ENCODE measurements around the gene YBX1.

The YBX1 gene

GRCh38 chr1:42732126-42732680 lies 50.0 kb downstream of the YBX1 start:
- TF ChIP-seq CTCF (IDR thresholded peaks at IDR 0.05; ENCODE audit: control extremely low read depth, extremely low read depth, low read depth, missing control alignments): no peak
- DNase-seq (ENCODE audit: extremely low spot score): no peak
- ChIA-PET POLR2A (interaction anchor here (0.5 kb wide), 1 partner anchor 96 kb away, joined by 3 read pairs; no protein-coding TSS in a partner anchor), CTCF (no interaction called here)

- CTCF ChIA-PET: interaction anchor here (1.0 to 2.1 kb wide), 3 partner anchors 19 to 560 kb away, joined by 3 to 5 read pairs (median 5); no protein-coding TSS in a partner anchor
- POLR2A ChIA-PET: interaction anchor here (0.6 kb wide), 1 partner anchor 126 kb away, joined by 3 read pairs; no protein-coding TSS in a partner anchor
- DNase-seq (ENCODE audit: extremely low spot score): no peak
- TF ChIP-seq CTCF (IDR thresholded peaks at IDR 0.05; ENCODE audit: control extremely low read depth, extremely low read depth, low read depth, missing control alignments): no peak
Observed at GRCh38 chr1:42733415-42734200, 51.4 kb downstream of the YBX1 start.

- no peak for TF ChIP-seq CTCF (IDR thresholded peaks at IDR 0.05; ENCODE audit: control extremely low read depth, extremely low read depth, low read depth, missing control alignments)
- ChIA-PET POLR2A (interaction anchor here (0.6 kb wide), 1 partner anchor 127 kb away, joined by 3 read pairs; no protein-coding TSS in a partner anchor), CTCF (interaction anchor here (1.0 to 2.4 kb wide), 4 partner anchors 12 to 561 kb away, joined by 3 to 6 read pairs (median 5); no protein-coding TSS in a partner anchor)
- no peak for DNase-seq (ENCODE audit: extremely low spot score)
Observed at GRCh38 chr1:42734201-42735035, 52.2 kb downstream of the YBX1 start.

- no peak for TF ChIP-seq CTCF (IDR thresholded peaks at IDR 0.05; ENCODE audit: control extremely low read depth, extremely low read depth, low read depth, missing control alignments)
- DNase-seq (ENCODE audit: extremely low spot score): no peak
- ChIA-PET CTCF (interaction anchor here (2.4 kb wide), 1 partner anchor 12 kb away, joined by 6 read pairs; no protein-coding TSS in a partner anchor), POLR2A (no interaction called here)
Observed at GRCh38 chr1:42735056-42735455, 52.8 kb downstream of the YBX1 start.

- POLR2A ChIA-PET: no interaction called here
- CTCF ChIA-PET: interaction anchor here (0.9 to 2.4 kb wide), 2 partner anchors 11 to 22 kb away, joined by 3 to 6 read pairs; no protein-coding TSS in a partner anchor
- DNase-seq (ENCODE audit: extremely low spot score): no peak
- TF ChIP-seq CTCF (IDR thresholded peaks at IDR 0.05; ENCODE audit: control extremely low read depth, extremely low read depth, low read depth, missing control alignments): no peak
Observed at GRCh38 chr1:42735477-42736105, 53.4 kb downstream of the YBX1 start.
